CD4-positive, alpha-beta T cell treated with Interleukin-21 for 1 hour (primary cell): ENCODE measurements around the gene CBFA2T3.

Experiments used
- DNase-seq: peaks from one replicate; pipeline ENCODE4 v3.0.0-alpha.2; 2020

Gene CBFA2T3

GRCh38 chr16:88828711-88829110, 148.3 kb downstream of the CBFA2T3 start:
- no peak for DNase-seq

- no peak for DNase-seq
Observed at GRCh38 chr16:88827727-88828126, 149.3 kb downstream of the CBFA2T3 start.

GRCh38 chr16:88826070-88826840, 150.8 kb downstream of the CBFA2T3 start:
- DNase-seq, result no peak

- no peak for DNase-seq
Observed at GRCh38 chr16:88825146-88825545, 151.9 kb downstream of the CBFA2T3 start.
